C1 segment of cervical spinal cord (tissue), 14 donors: ENCODE data around the gene TMEM236.

Experiments
- DNase-seq, 14 donors: peaks; one replicate each; lab custom pipeline; 2025; lab: John Stamatoyannopoulos, UW

TMEM236 gene

GRCh38 chr10:17740668-17741067 lies 11.3 kb upstream of the TMEM236 start:
- DNase-seq = no peak

- DNase-seq = peak in 5 of 14 donors; percentile 3 to 22 (median 10)
Observed at GRCh38 chr10:17742918-17743317, 9.1 kb upstream of the TMEM236 start.

DNA sequence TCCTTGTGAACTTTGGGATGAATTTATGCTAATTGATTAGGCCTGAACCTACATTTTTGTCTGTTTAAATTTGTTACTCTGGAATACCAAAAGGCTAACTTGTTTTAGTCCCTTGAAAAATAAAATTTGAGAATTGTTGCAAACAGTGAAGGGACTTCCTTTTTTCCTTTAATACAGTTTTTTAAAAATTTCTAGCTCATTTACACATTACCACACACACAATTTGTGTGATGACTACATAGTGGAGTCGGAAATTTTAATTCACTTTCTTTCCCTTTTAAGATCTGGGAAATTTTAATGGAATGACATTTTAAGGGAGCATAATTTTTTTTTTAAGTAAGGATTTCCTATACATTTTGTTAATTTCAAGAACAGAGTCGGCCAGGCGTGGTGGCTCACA lies 8.6 kb upstream of the TMEM236 start:
- no peak for DNase-seq

DNA sequence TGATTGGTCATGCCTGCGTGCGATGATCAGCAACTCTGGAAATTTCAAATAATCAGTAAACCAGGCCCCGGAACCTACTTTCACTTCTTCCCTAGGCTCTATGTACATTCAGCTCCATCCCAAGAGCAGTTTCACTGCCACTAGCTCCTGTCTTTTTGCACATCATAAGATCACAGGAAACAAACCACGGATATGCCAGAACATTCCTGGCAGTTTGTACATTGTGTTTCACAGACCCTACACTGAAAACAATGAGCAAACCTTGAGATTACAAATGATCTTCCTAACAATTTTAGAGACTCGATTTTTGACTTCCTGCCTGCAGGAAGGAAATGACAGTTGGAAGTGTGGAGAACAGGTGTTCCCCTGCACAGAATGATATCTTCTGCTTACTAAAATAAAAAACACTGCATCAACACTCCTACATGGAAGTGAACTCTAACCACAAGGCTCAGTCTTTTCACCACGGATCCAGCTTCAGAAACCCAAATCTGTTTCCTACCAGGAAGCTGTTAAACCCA lies 7.6 kb upstream of the TMEM236 start:
- peak in 1 of 14 donors; percentile 59 for DNase-seq

- no peak for DNase-seq
Observed at GRCh38 chr10:17747883-17748550, 4.0 kb upstream of the TMEM236 start.

- DNase-seq = no peak
Observed at GRCh38 chr10:17749890-17750289, 2.1 kb upstream of the TMEM236 start.

DNA sequence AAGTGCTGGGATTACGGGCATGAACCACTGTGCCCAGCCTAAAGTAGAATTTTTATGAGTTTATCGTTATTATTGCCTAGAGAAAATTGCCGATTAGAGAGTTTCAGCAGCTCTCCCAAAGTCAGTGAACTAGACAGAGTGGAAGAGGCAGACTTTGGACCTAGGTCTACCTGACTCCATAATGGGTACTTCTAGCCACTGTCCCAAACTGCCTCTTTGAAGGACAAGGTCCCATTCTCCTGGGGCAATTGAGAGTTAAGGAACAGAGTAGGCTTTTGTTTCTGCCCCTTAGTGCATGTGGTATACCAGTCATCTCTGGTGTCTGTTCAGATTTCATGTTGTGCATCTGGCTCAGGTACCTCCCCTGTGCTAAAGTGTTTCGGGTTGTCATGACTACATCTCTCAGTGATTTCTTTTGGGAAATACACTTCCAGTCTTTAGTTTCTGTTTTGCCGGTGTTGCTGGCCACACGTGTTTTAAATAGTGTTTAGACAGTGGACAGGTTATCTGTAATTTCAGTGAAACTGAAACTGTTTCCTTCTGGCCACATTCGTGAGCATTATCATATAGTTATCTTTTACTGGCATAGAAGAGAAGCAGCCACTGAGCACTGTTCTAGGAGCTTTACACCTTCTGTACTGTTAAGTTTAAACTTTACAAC lies 4.7 kb downstream of the TMEM236 start:
- no peak for DNase-seq

DNA sequence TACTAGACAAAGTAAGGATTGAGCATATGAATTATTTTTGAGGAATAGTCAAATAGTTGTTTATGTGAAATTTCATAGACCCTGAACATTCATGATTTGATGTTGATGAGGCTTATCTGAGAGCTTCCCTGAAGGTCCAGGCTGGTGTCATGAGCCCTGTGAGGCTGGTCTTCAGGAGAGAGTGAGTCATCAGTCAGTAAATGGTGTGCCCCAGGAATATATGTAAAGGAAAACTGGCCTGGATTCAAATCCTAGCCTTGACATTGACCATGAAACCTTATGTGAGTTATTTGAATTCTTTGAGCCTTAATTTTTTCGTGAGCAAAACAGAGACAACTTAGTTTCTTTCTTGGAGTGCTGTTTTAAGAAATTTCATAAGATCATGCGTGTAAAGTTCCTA lies 6.2 kb downstream of the TMEM236 start:
- DNase-seq = no peak

DNA sequence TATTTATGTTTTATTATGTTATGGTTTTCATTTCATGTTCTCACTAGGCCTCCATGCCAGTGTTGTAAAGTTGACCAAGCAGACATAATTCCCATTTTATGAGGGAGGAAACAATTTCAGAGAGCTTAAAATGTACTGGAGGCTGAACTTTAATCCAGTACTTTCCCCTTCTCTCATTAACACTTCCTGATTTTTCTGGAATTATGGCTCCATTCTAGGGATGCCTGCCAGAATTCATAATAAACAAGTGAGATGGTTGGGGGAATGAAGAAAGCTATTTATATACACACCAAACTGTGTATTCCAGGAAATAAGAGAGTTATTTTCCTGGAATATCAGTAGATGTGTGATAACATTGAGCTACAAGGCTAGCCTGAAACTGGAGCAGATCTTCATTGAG lies 6.9 kb downstream of the TMEM236 start:
- DNase-seq = no peak

GRCh38 chr10:17764142-17764541 lies 12.1 kb downstream of the TMEM236 start:
- no peak for DNase-seq

- no peak for DNase-seq
Observed at GRCh38 chr10:17765602-17766001, 13.6 kb downstream of the TMEM236 start.

GRCh38 chr10:17766731-17767130 lies 14.7 kb downstream of the TMEM236 start:
- DNase-seq = no peak

DNA sequence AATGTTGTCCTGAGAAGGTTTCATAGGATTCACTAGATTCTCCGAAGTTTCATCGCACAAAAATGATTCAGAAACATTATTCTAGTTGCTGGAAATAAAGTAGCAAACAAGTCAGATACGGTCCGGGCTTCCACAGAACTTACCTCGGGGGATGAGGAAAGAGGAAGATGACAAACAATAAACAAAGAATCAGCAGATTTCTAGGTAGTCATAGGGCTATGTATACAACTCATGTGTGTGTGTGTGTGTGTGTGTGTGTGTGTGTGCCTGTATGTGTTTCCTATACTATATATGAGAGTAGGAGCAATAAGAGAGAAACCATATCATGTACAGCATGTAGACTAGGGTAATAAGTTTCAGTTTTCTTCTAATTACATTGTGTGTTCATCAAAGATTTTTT lies 16.5 kb downstream of the TMEM236 start:
- DNase-seq = no peak

DNA sequence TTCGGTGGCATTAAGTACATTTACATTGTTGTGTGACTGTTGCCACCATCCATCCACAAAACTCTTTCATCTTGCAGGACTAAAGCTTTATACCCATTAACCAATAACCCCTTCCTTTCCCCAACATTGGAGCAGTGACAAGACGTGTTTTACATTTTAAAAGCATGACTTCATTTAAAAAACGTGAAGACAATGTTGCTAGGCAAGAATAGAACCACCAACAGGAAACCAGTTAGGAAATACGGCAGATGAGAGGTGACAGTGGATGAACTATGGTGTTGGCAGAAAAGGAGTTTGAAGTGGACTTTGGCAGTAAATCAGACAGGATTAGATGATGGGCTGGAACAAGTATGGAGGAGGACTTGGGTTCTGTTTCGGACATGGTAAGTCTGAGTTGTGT lies 17.0 kb downstream of the TMEM236 start:
- no peak for DNase-seq

DNA sequence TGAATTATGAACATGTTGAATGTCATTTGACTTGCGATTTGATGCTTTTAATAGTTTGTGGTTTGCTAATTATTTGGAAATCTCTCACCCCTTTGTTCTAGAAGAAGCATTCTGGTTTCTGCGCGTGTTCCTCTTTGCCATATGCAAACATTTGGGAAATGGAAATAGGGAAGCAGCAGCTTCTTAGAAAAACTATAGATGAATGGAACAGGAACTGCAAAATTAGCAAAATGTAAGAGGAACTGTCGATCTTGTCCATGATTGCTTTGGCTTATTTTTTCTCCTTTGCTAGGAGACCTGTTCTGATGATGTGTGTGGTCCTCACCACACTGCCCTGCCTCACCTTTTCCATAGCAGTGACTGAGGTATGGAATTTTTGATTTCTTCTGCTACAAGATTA lies 19.0 kb downstream of the TMEM236 start:
- DNase-seq = no peak

- DNase-seq = peak in 1 of 14 donors; percentile 1
Observed at GRCh38 chr10:17779784-17780183, 27.8 kb downstream of the TMEM236 start.

- DNase-seq = no peak
Observed at GRCh38 chr10:17780727-17781126, 28.7 kb downstream of the TMEM236 start.

GRCh38 chr10:17781856-17782255 lies 29.9 kb downstream of the TMEM236 start:
- peak in 1 of 14 donors; percentile 53 for DNase-seq

- DNase-seq = peak in 3 of 14 donors; percentile 25 to 95 (median 59)
Observed at GRCh38 chr10:17782921-17783665, 31.1 kb downstream of the TMEM236 start.

DNA sequence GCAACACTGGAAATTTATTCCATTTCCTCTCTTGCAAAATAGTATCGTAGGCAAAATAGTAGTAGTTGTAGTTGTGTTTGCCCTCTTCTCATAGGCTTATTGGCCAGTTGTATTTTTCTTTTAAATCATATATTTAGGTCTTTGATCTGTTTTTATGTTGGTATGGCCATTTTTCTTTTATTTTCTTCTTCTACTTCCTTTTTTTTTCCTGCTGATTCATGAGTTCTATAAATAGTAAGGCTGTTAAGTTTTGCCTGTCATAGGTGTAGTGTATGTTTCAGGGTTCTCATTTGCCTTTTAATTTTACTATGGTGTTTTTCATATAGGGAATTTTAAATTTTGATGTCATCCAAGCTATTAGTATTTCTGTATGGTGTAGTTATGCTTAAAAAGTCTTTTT lies 31.8 kb downstream of the TMEM236 start:
- no peak for DNase-seq

- DNase-seq = peak in 1 of 14 donors; percentile 81
Observed at GRCh38 chr10:17784688-17785087, 32.7 kb downstream of the TMEM236 start.

DNA sequence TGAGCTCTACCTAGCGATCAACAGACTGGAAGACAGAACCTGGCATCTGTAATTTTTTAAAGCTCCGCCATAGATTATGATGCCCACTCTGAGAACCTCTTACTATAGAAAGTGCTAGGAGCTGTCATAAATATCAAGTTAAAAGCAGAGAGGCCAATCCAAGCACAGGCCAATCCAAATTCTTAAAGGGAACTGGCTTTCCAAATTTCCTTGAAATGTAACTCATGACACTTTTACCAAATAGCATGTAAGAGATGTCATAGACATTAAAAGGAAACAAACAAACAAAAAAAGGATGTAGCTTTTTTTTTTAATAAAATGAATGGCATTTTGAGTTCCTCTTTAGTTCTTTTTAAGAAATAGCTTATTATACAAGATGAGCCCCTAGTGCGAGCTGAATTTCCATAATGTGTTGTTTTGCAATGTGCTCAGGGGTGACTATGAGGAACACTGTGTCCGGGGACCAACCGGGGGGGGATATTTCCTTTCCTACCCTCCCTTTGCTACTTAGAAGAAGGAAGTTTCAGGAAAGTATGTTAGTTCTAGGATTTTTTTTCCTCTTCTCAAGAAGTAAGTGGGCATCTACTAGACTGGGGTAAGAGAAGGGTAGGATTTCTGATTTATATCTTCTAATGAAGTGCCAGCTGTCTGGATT lies 33.4 kb downstream of the TMEM236 start:
- peak in 3 of 14 donors; percentile 3 to 29 (median 19) for DNase-seq
